ENCODE results near the gene PIEZO2.

The PIEZO2 gene

DNA sequence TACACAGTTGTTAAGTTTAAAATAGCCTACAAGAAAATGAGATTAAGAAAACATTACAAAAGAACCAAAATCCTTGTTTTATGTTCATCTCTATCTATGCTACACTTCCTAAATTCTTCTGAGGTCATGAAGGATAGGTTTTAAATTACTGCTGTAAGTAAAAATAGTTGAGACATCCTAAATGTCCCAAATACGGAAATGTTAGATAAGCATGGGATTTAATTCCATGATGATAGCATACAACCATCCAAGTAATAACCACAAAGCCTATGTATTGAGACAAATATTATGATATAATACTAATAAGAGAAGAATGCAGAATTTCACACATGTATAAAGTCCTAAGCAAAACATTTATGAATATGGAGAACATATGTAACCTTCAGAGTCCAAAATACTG is 34.1 kb downstream of the PIEZO2 start:
- Histone ChIP-seq H3K9me3 (ENCODE audit: severe bottlenecking) (no peaks in the 10 kb centered on the region), H3K27me3 (ENCODE audit: insufficient read depth, poor library complexity, severe bottlenecking) (no peaks in the 10 kb centered on the region), H3K36me3 (ENCODE audit: low read depth) (no peaks in the 10 kb centered on the region), H3K4me3 (ENCODE audit: severe bottlenecking) (no peak overlapping the region), H3K4me1 (ENCODE audit: insufficient read depth, poor library complexity, severe bottlenecking) (no peaks in the 10 kb centered on the region), H3K27ac (ENCODE audit: poor library complexity, severe bottlenecking) (no peak overlapping the region)
- ATAC-seq (ENCODE audit: low read depth): no peak
- no peak for TF ChIP-seq CTCF (IDR thresholded peaks at IDR 0.05; ENCODE audit: poor library complexity, severe bottlenecking)
- no peak for DNase-seq (ENCODE audit: low spot score)

- Histone ChIP-seq H3K9me3 (ENCODE audit: severe bottlenecking) (no peaks in the 10 kb centered on the region), H3K4me3 (ENCODE audit: severe bottlenecking) (no peak overlapping the region), H3K4me1 (ENCODE audit: insufficient read depth, poor library complexity, severe bottlenecking) (no peaks in the 10 kb centered on the region), H3K36me3 (ENCODE audit: low read depth) (no peaks in the 10 kb centered on the region), H3K27ac (ENCODE audit: poor library complexity, severe bottlenecking) (no peak overlapping the region), H3K27me3 (ENCODE audit: insufficient read depth, poor library complexity, severe bottlenecking) (no peaks in the 10 kb centered on the region)
- DNase-seq (ENCODE audit: low spot score) (no peak), ATAC-seq (ENCODE audit: low read depth) (no peak)
- no peak for TF ChIP-seq CTCF (IDR thresholded peaks at IDR 0.05; ENCODE audit: poor library complexity, severe bottlenecking)
Measured at GRCh38 chr18:11114653-11115052, 34.7 kb downstream of the PIEZO2 start.

GRCh38 chr18:11113937-11114336 is 35.4 kb downstream of the PIEZO2 start:
- H3K4me3 ChIP-seq (ENCODE audit: severe bottlenecking): no peak overlapping the region
- H3K9me3 ChIP-seq (ENCODE audit: severe bottlenecking): no peaks in the 10 kb centered on the region
- no peaks in the 10 kb centered on the region for H3K27me3 ChIP-seq (ENCODE audit: insufficient read depth, poor library complexity, severe bottlenecking)
- H3K4me1 ChIP-seq (ENCODE audit: insufficient read depth, poor library complexity, severe bottlenecking): no peaks in the 10 kb centered on the region
- no peak overlapping the region for H3K27ac ChIP-seq (ENCODE audit: poor library complexity, severe bottlenecking)
- no peaks in the 10 kb centered on the region for H3K36me3 ChIP-seq (ENCODE audit: low read depth)
- ATAC-seq (ENCODE audit: low read depth) (no peak), DNase-seq (ENCODE audit: low spot score) (no peak)
- no peak for TF ChIP-seq CTCF (IDR thresholded peaks at IDR 0.05; ENCODE audit: poor library complexity, severe bottlenecking)

DNA sequence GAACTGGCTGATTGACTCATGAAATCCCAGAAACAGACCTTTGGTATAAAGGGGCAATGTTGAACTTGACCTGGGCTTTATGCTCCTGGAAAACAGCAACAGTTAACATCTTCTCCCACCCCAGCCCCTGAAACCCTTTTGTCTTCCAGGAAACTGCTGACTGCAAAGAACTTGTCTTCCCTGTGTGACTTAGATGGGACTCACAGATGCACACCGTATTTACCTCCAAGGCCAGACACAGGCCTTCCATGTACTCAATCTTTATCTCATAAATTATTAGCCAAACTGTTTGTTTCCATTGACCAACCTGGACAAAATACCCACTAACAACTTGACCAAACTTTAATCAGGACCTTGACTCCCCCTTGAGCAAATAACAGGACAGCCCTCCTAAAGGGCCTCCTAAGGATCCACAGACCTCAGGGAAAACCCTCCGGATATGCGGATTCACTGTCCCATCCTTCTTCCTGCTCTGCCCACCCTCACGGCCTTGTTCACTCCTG is 36.3 kb downstream of the PIEZO2 start:
- Histone ChIP-seq H3K36me3 (ENCODE audit: low read depth) (no peaks in the 10 kb centered on the region), H3K4me1 (ENCODE audit: insufficient read depth, poor library complexity, severe bottlenecking) (no peaks in the 10 kb centered on the region), H3K27me3 (ENCODE audit: insufficient read depth, poor library complexity, severe bottlenecking) (no peaks in the 10 kb centered on the region), H3K9me3 (ENCODE audit: severe bottlenecking) (no peaks in the 10 kb centered on the region), H3K4me3 (ENCODE audit: severe bottlenecking) (no peak overlapping the region), H3K27ac (ENCODE audit: poor library complexity, severe bottlenecking) (no peak overlapping the region)
- DNase-seq (ENCODE audit: low spot score) (no peak), ATAC-seq (ENCODE audit: low read depth) (no peak)
- TF ChIP-seq CTCF (IDR thresholded peaks at IDR 0.05; ENCODE audit: poor library complexity, severe bottlenecking): no peak

DNA sequence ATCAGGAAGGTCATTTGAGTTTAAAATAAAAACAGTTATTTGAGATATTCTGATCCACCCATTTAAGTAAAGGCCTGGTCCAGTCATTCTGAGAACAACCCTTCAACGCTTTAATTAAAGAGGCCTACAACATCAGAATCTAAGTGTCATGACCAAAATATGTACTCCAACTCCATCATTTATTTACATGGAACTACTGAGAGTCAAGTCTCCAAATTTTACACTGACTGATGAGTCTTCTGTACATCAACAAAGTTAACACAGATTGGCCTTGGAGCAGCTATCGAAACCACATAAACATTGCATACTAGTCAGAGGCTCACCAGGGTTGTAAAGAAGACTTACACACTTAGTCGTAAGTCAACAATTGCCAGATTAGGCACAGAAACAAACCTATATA is 37.1 kb downstream of the PIEZO2 start:
- DNase-seq (ENCODE audit: low spot score) (no peak), ATAC-seq (ENCODE audit: low read depth) (no peak)
- H3K27ac ChIP-seq (ENCODE audit: poor library complexity, severe bottlenecking): no peak overlapping the region

More for the DNA sequence above, 37.1 kb downstream of the PIEZO2 start:
- no peak for TF ChIP-seq CTCF (IDR thresholded peaks at IDR 0.05; ENCODE audit: poor library complexity, severe bottlenecking)
- Histone ChIP-seq H3K27me3 (ENCODE audit: insufficient read depth, poor library complexity, severe bottlenecking) (no peaks in the 10 kb centered on the region), H3K4me1 (ENCODE audit: insufficient read depth, poor library complexity, severe bottlenecking) (no peaks in the 10 kb centered on the region), H3K36me3 (ENCODE audit: low read depth) (no peaks in the 10 kb centered on the region), H3K9me3 (ENCODE audit: severe bottlenecking) (no peaks in the 10 kb centered on the region), H3K4me3 (ENCODE audit: severe bottlenecking) (no peak overlapping the region)

All from RWPE2 (cell line).